Ishikawa (cell line): ENCODE measurements around the gene LMAN1L.

ENCODE experiments used
- CEBPB ChIP-seq: IDR thresholded peaks from 2 replicates; pipeline ENCODE4 v1.6.1; 2012
- CREB1 ChIP-seq: IDR thresholded peaks from 2 replicates; pipeline ENCODE4 v1.6.1; 2012; ENCODE audit warnings: low read depth
- EGR1 ChIP-seq: IDR thresholded peaks from 2 replicates; pipeline ENCODE4 v1.6.1; 2012
- EP300 ChIP-seq: IDR thresholded peaks from 2 replicates; pipeline ENCODE4 v1.6.1; 2012; ENCODE audit warnings: borderline replicate concordance
- FOXM1 ChIP-seq: IDR thresholded peaks from 2 replicates; pipeline ENCODE4 v1.6.1; 2012; ENCODE audit warnings: low read depth, borderline replicate concordance
- MAX ChIP-seq: IDR thresholded peaks from 2 replicates; pipeline ENCODE4 v1.6.1; 2012
- NFIC ChIP-seq: IDR thresholded peaks from 2 replicates; pipeline ENCODE4 v1.6.1; 2012
- RAD21 ChIP-seq: IDR thresholded peaks from 2 replicates; pipeline ENCODE4 v1.6.1; 2012; ENCODE audit warnings: low read depth
- REST ChIP-seq: IDR thresholded peaks from 2 replicates; pipeline ENCODE4 v1.6.1; 2012; ENCODE audit warnings: low read depth, mild to moderate bottlenecking
- TAF1 ChIP-seq: IDR thresholded peaks from 2 replicates; pipeline ENCODE4 v1.6.1; 2012; ENCODE audit warnings: low read depth, mild to moderate bottlenecking
- TCF12 ChIP-seq: IDR thresholded peaks from 2 replicates; pipeline ENCODE4 v1.6.1; 2012; ENCODE audit warnings: low read depth
- TEAD4 ChIP-seq: IDR thresholded peaks from 2 replicates; pipeline ENCODE4 v1.6.1; 2012
- USF1 ChIP-seq: IDR thresholded peaks from 2 replicates; pipeline ENCODE4 v1.6.1; 2012
- YY1 ChIP-seq: IDR thresholded peaks from 2 replicates; pipeline ENCODE4 v1.6.1; 2012; ENCODE audit warnings: low read depth

GRCh38 chr15:74872702-74873035 lies 60.0 kb downstream of the LMAN1L start:
- TF ChIP-seq FOXM1 (no peak), REST (no peak), EP300 (no peak), EGR1 (no peak), MAX (no peak; the same call in 1 of the 2 replicates), NFIC (no peak), YY1 (no peak), TAF1 (no peak), RAD21 (no peak), TEAD4 (no peak), CREB1 (no peak), TCF12 (no peak), CEBPB (no peak), USF1 (no peak)
